RWPE2 (cell line): ENCODE results near the gene B4GALNT2.
A peak's percentile ranks its signal among the peaks of the same experiment; 100 is the strongest.

ENCODE experiments used
- ATAC-seq: fragments of 200-7000 bp; cut with Tn5 transposase; 3 replicates; pipeline ENCODE4 v1.9.1; 2021; ENCODE audit warnings: low read depth
- DNase-seq: peaks from one replicate; pipeline ENCODE4 v3.0.0-alpha.2; 2020; ENCODE audit warnings: low spot score
- H3K27ac ChIP-seq: fragments of 450-650 bp; 2 replicates; pipeline ENCODE4 v1.5.1; 2017; ENCODE audit warnings: mild to moderate bottlenecking; ENCODE audit not compliant: poor library complexity, severe bottlenecking
- H3K27me3 ChIP-seq: fragments of 250-450 bp; sonication (Bioruptor Pico); 2 replicates; pipeline ENCODE4 v1.5.1; 2021; ENCODE audit warnings: mild to moderate bottlenecking, moderate library complexity; ENCODE audit not compliant: insufficient read depth, poor library complexity, severe bottlenecking
- H3K36me3 ChIP-seq: fragments of 250-450 bp; sonication (Bioruptor Pico); 2 replicates; pipeline ENCODE4 v1.5.1; 2020; ENCODE audit warnings: low read depth, mild to moderate bottlenecking, moderate library complexity
- H3K4me1 ChIP-seq: fragments of 250-450 bp; sonication (Bioruptor Pico); 2 replicates; pipeline ENCODE4 v1.5.1; 2021; ENCODE audit warnings: mild to moderate bottlenecking, moderate library complexity; ENCODE audit not compliant: insufficient read depth, poor library complexity, severe bottlenecking
- H3K4me3 ChIP-seq: fragments of 250-450 bp; sonication (Bioruptor Pico); 2 replicates; pipeline ENCODE4 v1.5.1; 2021; ENCODE audit warnings: mild to moderate bottlenecking, moderate library complexity; ENCODE audit not compliant: severe bottlenecking
- H3K9me3 ChIP-seq: fragments of 250-450 bp; sonication (Bioruptor Pico); 2 replicates; pipeline ENCODE4 v1.5.1; 2021; ENCODE audit warnings: mild to moderate bottlenecking, moderate library complexity; ENCODE audit not compliant: severe bottlenecking
- TF ChIP-seq, protein P1 (sequence below): fragments of 450-650 bp; IDR thresholded peaks from one replicate; pipeline ENCODE4 v1.5.1; 2017; ENCODE audit warnings: mild to moderate bottlenecking, moderate library complexity; ENCODE audit not compliant: poor library complexity, severe bottlenecking

B4GALNT2 gene

GRCh38 chr17:49148171-49148570, 15.6 kb downstream of the B4GALNT2 start:
- H3K9me3 ChIP-seq: no peaks in the 10 kb centered on the region
- ATAC-seq: no peak
- H3K36me3 ChIP-seq: no peaks in the 10 kb centered on the region
- TF ChIP-seq, protein P1, sequence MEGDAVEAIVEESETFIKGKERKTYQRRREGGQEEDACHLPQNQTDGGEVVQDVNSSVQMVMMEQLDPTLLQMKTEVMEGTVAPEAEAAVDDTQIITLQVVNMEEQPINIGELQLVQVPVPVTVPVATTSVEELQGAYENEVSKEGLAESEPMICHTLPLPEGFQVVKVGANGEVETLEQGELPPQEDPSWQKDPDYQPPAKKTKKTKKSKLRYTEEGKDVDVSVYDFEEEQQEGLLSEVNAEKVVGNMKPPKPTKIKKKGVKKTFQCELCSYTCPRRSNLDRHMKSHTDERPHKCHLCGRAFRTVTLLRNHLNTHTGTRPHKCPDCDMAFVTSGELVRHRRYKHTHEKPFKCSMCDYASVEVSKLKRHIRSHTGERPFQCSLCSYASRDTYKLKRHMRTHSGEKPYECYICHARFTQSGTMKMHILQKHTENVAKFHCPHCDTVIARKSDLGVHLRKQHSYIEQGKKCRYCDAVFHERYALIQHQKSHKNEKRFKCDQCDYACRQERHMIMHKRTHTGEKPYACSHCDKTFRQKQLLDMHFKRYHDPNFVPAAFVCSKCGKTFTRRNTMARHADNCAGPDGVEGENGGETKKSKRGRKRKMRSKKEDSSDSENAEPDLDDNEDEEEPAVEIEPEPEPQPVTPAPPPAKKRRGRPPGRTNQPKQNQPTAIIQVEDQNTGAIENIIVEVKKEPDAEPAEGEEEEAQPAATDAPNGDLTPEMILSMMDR: no peak
- H3K27ac ChIP-seq: peak overlapping the region; percentile 84
- no peak for DNase-seq
- no peaks in the 10 kb centered on the region for H3K27me3 ChIP-seq
- no peak overlapping the region for H3K4me3 ChIP-seq
- H3K4me1 ChIP-seq: peaks cover 12% of the 10 kb centered on the region

DNA sequence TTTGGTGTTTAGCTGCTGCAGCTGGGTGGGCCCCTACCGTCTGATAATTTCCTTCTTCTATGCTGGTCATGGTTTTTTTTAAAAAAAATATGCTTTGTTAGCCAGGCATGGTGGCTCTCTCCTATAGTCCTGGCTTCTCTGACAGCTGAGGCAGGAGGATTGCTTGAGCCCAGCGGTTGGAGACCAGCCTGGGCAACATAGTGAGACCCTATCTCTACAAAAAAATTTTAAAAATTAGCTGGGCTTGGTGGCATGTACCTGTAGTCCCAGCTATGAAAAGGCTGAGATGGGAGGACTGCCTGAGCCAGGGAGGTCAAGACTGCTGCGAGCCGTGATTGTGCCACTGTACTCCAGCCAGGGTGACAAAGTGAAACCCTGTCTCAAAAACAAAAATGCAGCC, 19.4 kb downstream of the B4GALNT2 start:
- TF ChIP-seq, protein P1: no peak
- H3K27me3 ChIP-seq: no peaks in the 10 kb centered on the region

DNA sequence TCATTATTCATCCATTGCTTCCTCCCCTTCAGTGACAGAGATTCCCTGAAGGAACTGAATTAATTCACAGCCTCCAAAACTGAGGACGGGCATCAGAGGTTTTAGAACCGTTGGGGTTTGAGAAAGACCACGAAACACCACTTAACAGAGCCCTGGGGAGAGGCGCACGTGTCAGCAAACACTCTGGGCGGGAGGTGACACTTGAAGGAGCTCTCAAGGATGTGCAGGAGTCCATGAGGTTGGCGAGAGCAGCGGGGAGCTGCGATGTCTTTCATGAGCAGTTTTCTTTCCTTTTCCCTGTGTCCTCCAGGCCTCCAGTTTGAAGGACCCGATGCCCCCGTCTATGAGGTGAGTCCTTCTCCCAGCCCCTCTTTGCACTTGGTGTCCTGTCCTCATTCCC, 23.7 kb downstream of the B4GALNT2 start:
- Histone ChIP-seq H3K4me1 (no peaks in the 10 kb centered on the region), H3K36me3 (no peaks in the 10 kb centered on the region), H3K9me3 (no peaks in the 10 kb centered on the region), H3K27me3 (no peaks in the 10 kb centered on the region), H3K4me3 (no peak overlapping the region), H3K27ac (no peak overlapping the region)
- TF ChIP-seq, protein P1: no peak
- ATAC-seq (no peak), DNase-seq (no peak)

More for the DNA sequence above, 19.4 kb downstream of the B4GALNT2 start:
- ATAC-seq: no peak
- Histone ChIP-seq H3K27ac (no peak overlapping the region), H3K4me1 (peaks cover 7% of the 10 kb centered on the region), H3K4me3 (no peak overlapping the region), H3K9me3 (no peaks in the 10 kb centered on the region), H3K36me3 (no peaks in the 10 kb centered on the region)
- no peak for DNase-seq

DNA sequence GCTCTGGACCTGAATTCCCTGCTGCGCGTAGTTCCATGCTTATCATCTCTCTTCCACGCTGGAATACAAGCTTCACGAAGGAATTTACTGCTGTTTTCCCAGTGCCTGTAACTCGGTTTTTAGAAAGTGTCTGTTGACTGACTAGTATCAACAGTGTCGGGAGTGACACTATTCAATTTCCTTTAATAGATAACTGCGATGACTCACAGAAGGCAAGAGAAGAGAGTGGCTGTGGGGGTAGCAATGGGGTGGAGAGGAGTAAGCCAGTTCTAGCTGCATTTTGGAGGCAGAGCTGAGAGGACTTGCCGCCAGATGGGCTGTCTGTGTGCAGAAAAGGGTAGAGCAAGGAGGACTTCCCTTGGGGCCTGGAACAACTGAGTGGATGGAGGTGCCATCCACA, 25.2 kb downstream of the B4GALNT2 start:
- H3K36me3 ChIP-seq: no peaks in the 10 kb centered on the region
- no peaks in the 10 kb centered on the region for H3K9me3 ChIP-seq
- ATAC-seq: no peak
- no peak overlapping the region for H3K27ac ChIP-seq
- H3K27me3 ChIP-seq: no peaks in the 10 kb centered on the region
- H3K4me3 ChIP-seq: no peak overlapping the region
- TF ChIP-seq, protein P1: no peak
- H3K4me1 ChIP-seq: no peaks in the 10 kb centered on the region
- DNase-seq: no peak

GRCh38 chr17:49162866-49163265, 30.3 kb downstream of the B4GALNT2 start:
- H3K27me3 ChIP-seq: no peaks in the 10 kb centered on the region
- DNase-seq: no peak
- H3K4me1 ChIP-seq: no peaks in the 10 kb centered on the region
- H3K36me3 ChIP-seq: no peaks in the 10 kb centered on the region
- TF ChIP-seq, protein P1: no peak
- no peak overlapping the region for H3K4me3 ChIP-seq
- no peaks in the 10 kb centered on the region for H3K9me3 ChIP-seq
- H3K27ac ChIP-seq: no peak overlapping the region
- ATAC-seq: no peak
